ENCODE data around the gene APIP.

- TF ChIP-seq POLR2AphosphoS5 (IDR thresholded peaks at IDR 0.05) (no peak), CTCF (IDR thresholded peaks at IDR 0.05) (no peak), EP300 (IDR thresholded peaks at IDR 0.05) (no peak)
Measured at GRCh38 chr11:34960277-34960676, 44.1 kb upstream of the APIP start.

Data from stomach (tissue), 4 donors.